Ectodermal cell (in vitro differentiated cells): ENCODE results near the gene SNAI1.
"Not testable (repeated sequence)": the region's sequence is repeated elsewhere in the genome, so short reads cannot be mapped to it uniquely, and the experiment has no call there.

Source experiments
- H3K27ac ChIP-seq: 2 replicates; pipeline ENCODE4 v1.7.0; 2013; ENCODE audit warnings: mild to moderate bottlenecking, low read depth, low read length; ENCODE audit not compliant: insufficient read depth, poor library complexity, severe bottlenecking
- H3K27me3 ChIP-seq: 2 replicates; pipeline ENCODE4 v1.7.0; 2013; ENCODE audit warnings: mild to moderate bottlenecking, low read length; ENCODE audit not compliant: insufficient read depth, control insufficient read depth, poor library complexity, severe bottlenecking
- H3K36me3 ChIP-seq: one replicate; pipeline ENCODE4 v1.7.0; 2013; ENCODE audit warnings: low read length; ENCODE audit not compliant: control insufficient read depth, insufficient read depth
- H3K4me1 ChIP-seq: one replicate; pipeline ENCODE4 v1.7.0; 2013; ENCODE audit warnings: low read length; ENCODE audit not compliant: control insufficient read depth, insufficient read depth
- H3K4me3 ChIP-seq: 2 replicates; pipeline ENCODE4 v1.7.0; 2013; ENCODE audit warnings: low read depth, low read length, control low read depth; ENCODE audit not compliant: insufficient read depth
- H3K9me3 ChIP-seq: 2 replicates; pipeline ENCODE4 v1.7.0; 2013; ENCODE audit warnings: mild to moderate bottlenecking, low read length, moderate library complexity; ENCODE audit not compliant: control insufficient read depth
- WGBS, 2 experiments: methylation state at CpG; one replicate each; pipeline ENCODE4 v1.1.7; 2013; ENCODE audit warnings: missing lambda C conversion rate in 2 of 2; 5-methylcytosine and 5-hydroxymethylcytosine counted together

The SNAI1 gene

DNA sequence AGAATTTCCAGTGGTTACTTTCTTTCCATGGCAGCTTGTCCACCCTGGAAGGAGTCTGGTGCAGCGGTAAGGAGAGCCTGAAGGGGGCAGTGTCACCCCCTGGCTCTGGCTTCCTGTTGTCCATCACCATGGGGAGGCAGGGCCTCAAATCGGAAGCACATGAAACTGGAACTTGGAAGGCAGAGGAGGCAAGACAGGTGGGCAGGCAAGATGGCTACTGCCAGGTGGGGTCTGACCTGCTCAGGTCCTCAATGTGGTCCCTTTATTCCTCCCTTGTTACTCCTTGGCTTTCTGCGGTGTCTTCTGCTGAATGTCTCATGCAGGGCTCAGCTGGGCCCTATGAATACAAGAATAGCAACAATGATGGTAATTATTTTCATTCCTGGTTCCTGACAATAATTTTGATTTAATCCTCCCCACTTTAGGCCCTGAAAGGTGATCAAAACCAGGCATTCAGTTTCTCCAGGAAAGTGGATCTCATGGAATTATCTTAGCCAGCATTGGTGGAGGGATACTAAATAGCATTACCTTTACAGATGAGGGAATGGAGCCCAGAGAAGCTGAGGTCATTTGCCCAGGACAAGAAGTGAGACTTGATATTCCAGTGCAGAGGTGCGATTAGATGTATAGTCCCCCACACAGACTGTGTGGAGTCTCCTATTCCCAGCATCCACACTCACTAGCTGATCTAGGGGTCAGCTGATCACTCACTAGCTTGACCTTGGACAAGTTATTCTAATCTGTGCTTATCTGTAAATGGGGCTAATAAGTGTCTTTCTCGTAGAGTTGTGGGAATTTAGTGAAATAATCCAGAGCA, 17.6 kb upstream of the SNAI1 start:
- H3K4me1 ChIP-seq = no peaks in the 10 kb centered on the region
- H3K9me3 ChIP-seq = no peaks in the 10 kb centered on the region
- no peak overlapping the region for H3K27ac ChIP-seq
- H3K36me3 ChIP-seq = no peaks in the 10 kb centered on the region
- H3K27me3 ChIP-seq = no peaks in the 10 kb centered on the region
- no peak overlapping the region for H3K4me3 ChIP-seq
- 63 to 66% methylated on average over 5 of the region's 5 CpGs for WGBS, 2 experiments

GRCh38 chr20:49965781-49966305, 16.9 kb upstream of the SNAI1 start:
- no peaks in the 10 kb centered on the region for H3K4me1 ChIP-seq
- WGBS, 2 experiments = 91 to 93% methylated on average over 9 of the region's 9 CpGs
- H3K4me3 ChIP-seq = no peak overlapping the region
- no peaks in the 10 kb centered on the region for H3K36me3 ChIP-seq
- no peaks in the 10 kb centered on the region for H3K9me3 ChIP-seq
- H3K27ac ChIP-seq = no peak overlapping the region
- no peaks in the 10 kb centered on the region for H3K27me3 ChIP-seq

- Histone ChIP-seq H3K4me1 (no peaks in the 10 kb centered on the region), H3K36me3 (no peaks in the 10 kb centered on the region), H3K4me3 (no peak overlapping the region), H3K27me3 (no peaks in the 10 kb centered on the region), H3K27ac (no peak overlapping the region), H3K9me3 (no peaks in the 10 kb centered on the region)
- 90 to 97% methylated on average over 2 of the region's 2 CpGs for WGBS, 2 experiments
Measured at GRCh38 chr20:49966861-49967260, 15.9 kb upstream of the SNAI1 start.

- Histone ChIP-seq H3K27me3 (no peaks in the 10 kb centered on the region), H3K27ac (no peak overlapping the region), H3K4me1 (no peaks in the 10 kb centered on the region), H3K9me3 (no peaks in the 10 kb centered on the region), H3K36me3 (no peaks in the 10 kb centered on the region), H3K4me3 (no peak overlapping the region)
- WGBS, 2 experiments = 87 to 91% methylated on average over 2 to 3 of the region's 3 CpGs
Measured at GRCh38 chr20:49969234-49969633, 13.5 kb upstream of the SNAI1 start.

- Histone ChIP-seq H3K27ac (no peak overlapping the region), H3K9me3 (no peaks in the 10 kb centered on the region), H3K4me3 (no peak overlapping the region), H3K4me1 (no peaks in the 10 kb centered on the region), H3K36me3 (no peaks in the 10 kb centered on the region), H3K27me3 (no peaks in the 10 kb centered on the region)
- WGBS, 2 experiments = 73 to 75% methylated on average over 5 of the region's 5 CpGs
Measured at GRCh38 chr20:49969946-49970345, 12.8 kb upstream of the SNAI1 start.

GRCh38 chr20:49970498-49970897, 12.3 kb upstream of the SNAI1 start:
- no peak overlapping the region for H3K4me3 ChIP-seq
- H3K9me3 ChIP-seq = no peaks in the 10 kb centered on the region
- H3K27me3 ChIP-seq = no peaks in the 10 kb centered on the region
- no peaks in the 10 kb centered on the region for H3K36me3 ChIP-seq
- no peaks in the 10 kb centered on the region for H3K4me1 ChIP-seq
- no peak overlapping the region for H3K27ac ChIP-seq
- 91 to 93% methylated on average over 8 of the region's 8 CpGs for WGBS, 2 experiments

DNA sequence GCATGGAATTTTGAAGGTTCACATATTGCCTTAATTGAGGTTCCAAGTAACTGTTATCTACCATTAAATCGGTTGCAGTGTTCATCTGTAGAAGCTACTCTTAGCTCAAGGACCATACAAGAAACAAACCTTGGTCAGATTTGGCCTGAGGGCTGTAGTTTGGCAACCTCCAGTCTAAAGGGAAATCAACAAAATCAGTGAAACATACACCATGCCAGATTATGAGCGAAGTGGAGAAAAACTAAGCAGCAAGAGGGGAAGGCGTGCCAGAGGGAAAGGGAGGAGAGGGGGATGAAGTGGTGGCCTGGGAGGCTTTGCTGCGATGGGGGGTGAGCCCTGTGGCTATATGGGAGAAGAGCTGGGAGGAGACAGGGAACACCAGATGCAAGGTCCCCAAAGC, 8.8 kb upstream of the SNAI1 start:
- H3K9me3 ChIP-seq = no peaks in the 10 kb centered on the region
- H3K4me3 ChIP-seq = no peak overlapping the region
- H3K4me1 ChIP-seq = no peaks in the 10 kb centered on the region
- no peaks in the 10 kb centered on the region for H3K27me3 ChIP-seq
- 90 to 93% methylated on average over 4 of the region's 4 CpGs for WGBS, 2 experiments
- no peak overlapping the region for H3K27ac ChIP-seq
- H3K36me3 ChIP-seq = no peaks in the 10 kb centered on the region

DNA sequence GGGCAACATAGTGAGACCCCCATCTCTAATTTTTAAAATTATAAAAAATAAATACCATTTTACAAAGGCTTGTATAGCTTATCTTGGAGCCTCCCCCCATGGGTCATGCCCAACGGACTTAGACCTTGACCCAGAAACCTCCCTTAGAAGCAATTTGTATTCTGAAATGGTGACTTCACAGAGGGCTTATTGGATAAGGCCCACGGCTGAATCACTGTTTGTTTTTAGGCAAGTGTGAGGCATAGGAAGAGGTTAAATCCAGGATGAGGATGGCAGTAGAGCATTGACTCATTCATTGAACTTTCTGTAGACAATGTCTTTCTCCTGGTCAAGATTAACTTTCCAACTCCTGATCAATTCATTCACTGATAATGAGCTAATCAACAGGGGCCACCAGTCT, 6.2 kb upstream of the SNAI1 start:
- WGBS, 2 experiments = 72 to 78% methylated on average over 2 of the region's 2 CpGs
- Histone ChIP-seq H3K27me3 (peaks cover 24% of the 10 kb centered on the region), H3K9me3 (no peaks in the 10 kb centered on the region), H3K36me3 (no peaks in the 10 kb centered on the region), H3K4me1 (peaks cover 10% of the 10 kb centered on the region), H3K27ac (no peak overlapping the region), H3K4me3 (no peak overlapping the region)

- peaks cover 34% of the 10 kb centered on the region for H3K27me3 ChIP-seq
- WGBS, 2 experiments = 91 to 97% methylated on average over 2 of the region's 2 CpGs
- not testable (repeated sequence) for H3K27ac ChIP-seq, H3K4me3 ChIP-seq, H3K9me3 ChIP-seq, H3K36me3 ChIP-seq
- H3K4me1 ChIP-seq = peaks cover 16% of the 10 kb centered on the region
Measured at GRCh38 chr20:49977740-49978139, 5.0 kb upstream of the SNAI1 start.

GRCh38 chr20:49978685-49979029, 4.1 kb upstream of the SNAI1 start:
- Histone ChIP-seq H3K36me3 (no peaks in the 10 kb centered on the region), H3K9me3 (no peaks in the 10 kb centered on the region), H3K4me3 (no peak overlapping the region), H3K27ac (no peak overlapping the region), H3K4me1 (peaks cover 22% of the 10 kb centered on the region), H3K27me3 (peaks cover 34% of the 10 kb centered on the region)
- WGBS, 2 experiments = 79 to 86% methylated on average over 3 of the region's 3 CpGs
